ENCODE data around the gene BDH2. TPM values are rescaled to one million over a fixed set of nuclear protein-coding genes. Genes with fewer than 3 reads are reported as not detected.

Gene BDH2
- total and polyA plus RNA-seq, 2 of the 8 experiments (the other 6 are each of a cell fraction or from before 2014, with no cell fraction given): 46.0 to 46.2 TPM

DNA sequence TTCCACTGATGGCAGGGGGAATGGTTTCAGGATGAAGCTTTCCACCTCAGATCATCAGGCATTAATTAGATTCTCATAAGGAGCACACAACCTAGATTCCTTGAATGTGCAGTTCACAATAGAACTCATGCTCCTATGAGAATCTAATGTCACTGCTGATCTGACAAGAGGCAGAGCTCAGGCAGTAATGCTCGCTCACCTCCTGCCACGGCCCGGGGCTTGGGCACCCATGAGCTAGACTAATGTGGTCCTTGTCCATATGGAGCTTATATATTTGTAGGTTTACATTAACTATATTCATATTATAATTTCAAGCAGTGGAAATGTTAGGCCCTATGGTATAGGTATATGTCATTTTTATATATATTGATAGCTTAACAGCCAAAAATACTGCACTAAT is 47.5 kb downstream of the BDH2 start:
- CTCF ChIA-PET (ENCODE audit: partially characterized antibody): interaction anchor here (0.6 to 1.7 kb wide), 9 partner anchors 10 to 706 kb away, joined by 3 to 8 read pairs (median 4); no protein-coding TSS in a partner anchor
- POLR2A ChIA-PET (ENCODE audit: partially characterized antibody): interaction anchor here (0.8 kb wide), 1 partner anchor 46 kb away, joined by 3 read pairs; no protein-coding TSS in a partner anchor
- no peaks in the 10 kb centered on the region; the same call in 1 of the 2 replicates for H3K79me1 ChIP-seq (ENCODE audit: low read depth, low read length)
- TF ChIP-seq TAF7 (optimal IDR thresholded peaks at IDR 0.05; ENCODE audit: borderline replicate concordance, low read depth, low read length) (no peak), BRCA1 (IDR thresholded peaks at IDR 0.05; ENCODE audit: low read depth, low read length) (no peak), ASH2L (IDR thresholded peaks at IDR 0.05; ENCODE audit: low read length) (no peak), BACH1 (IDR thresholded peaks at IDR 0.05; ENCODE audit: low read length) (no peak), MAFK (IDR thresholded peaks at IDR 0.05; ENCODE audit: low read depth, low read length) (no peak), TAF1 (IDR thresholded peaks at IDR 0.05; ENCODE audit: low read depth, low read length) (no peak), JUN (IDR thresholded peaks at IDR 0.05; ENCODE audit: low read depth, low read length) (no peak), KDM4A (IDR thresholded peaks at IDR 0.05; ENCODE audit: low read depth, low read length, severe bottlenecking) (no peak), HDAC2 (IDR thresholded peaks at IDR 0.05; ENCODE audit: borderline replicate concordance in 1 of 2, low read depth in 2 of 2, low read length in 2 of 2) (no peak), KDM5A (IDR thresholded peaks at IDR 0.05; ENCODE audit: low read length) (no peak), RAD21 (IDR thresholded peaks at IDR 0.05 in 1 of 2, conservative IDR thresholded peaks at IDR 0.05 in 1 of 2; ENCODE audit: low read depth in 2 of 2, low read length in 2 of 2) (no peak), CHD2 (IDR thresholded peaks at IDR 0.05; ENCODE audit: low read length) (no peak), POU5F1 (IDR thresholded peaks at IDR 0.05; ENCODE audit: low read depth, low read length) (no peak), SAP30 (IDR thresholded peaks at IDR 0.05; ENCODE audit: insufficient read depth, insufficient replicate concordance, low read length) (no peak), SUZ12 (IDR thresholded peaks at IDR 0.05; ENCODE audit: low read length) (no peak)

More for the DNA sequence above, 47.5 kb downstream of the BDH2 start:
- Histone ChIP-seq H3K14ac (ENCODE audit: insufficient read length) (no peak overlapping the region), H3K4me2 (ENCODE audit: insufficient read depth in 1 of 2, low read depth in 2 of 2, low read length in 2 of 2) (no peak overlapping the region), H2BK120ac (replicated peaks; ENCODE audit: low read depth, low read length) (no peak overlapping the region), H3K27me3 (replicated peaks in 1 of 4; ENCODE audit: control insufficient read depth in 3 of 4, extremely low read depth in 1 of 4, insufficient read depth in 3 of 4, low read length in 3 of 4) (no peaks in the 10 kb centered on the region), H3K23ac (ENCODE audit: insufficient read length) (no peak overlapping the region), H4K5ac (ENCODE audit: insufficient read length, low read depth, low read length) (no peak overlapping the region), H2AFZ (ENCODE audit: low read length) (no peak overlapping the region), H3K4me3 (ENCODE audit: extremely low read depth in 1 of 4, insufficient read depth in 2 of 4, low read depth in 3 of 4, low read length in 4 of 4) (no peak overlapping the region), H3K27ac (ENCODE audit: low read depth, low read length) (no peak overlapping the region), H2BK15ac (ENCODE audit: low read length) (no peak overlapping the region), H2BK5ac (ENCODE audit: low read depth, low read length) (no peak overlapping the region), H4K8ac (ENCODE audit: extremely low read depth, insufficient read depth, low read length) (no peak overlapping the region), H2BK12ac (ENCODE audit: low read depth, low read length) (no peak overlapping the region), H2BK20ac (ENCODE audit: low read length) (no peak overlapping the region), H3K9me3 (ENCODE audit: insufficient read depth in 2 of 2, low read depth in 1 of 2, low read length in 1 of 2) (no peaks in the 10 kb centered on the region), H4K20me1 (replicated peaks in 1 of 2; ENCODE audit: control insufficient read depth in 1 of 2, insufficient read depth in 2 of 2, low read length in 2 of 2) (no peaks in the 10 kb centered on the region), H3K18ac (ENCODE audit: extremely low read depth, low read length) (no peak overlapping the region), H3K36me3 (ENCODE audit: control insufficient read depth in 2 of 4, insufficient read depth in 4 of 4, low read length in 3 of 4) (no peaks in the 10 kb centered on the region), H4K91ac (replicated peaks; ENCODE audit: insufficient read length, low read length) (no peak overlapping the region), H3K56ac (replicated peaks; ENCODE audit: insufficient read length, low read depth, low read length) (no peak overlapping the region), H3K9ac (replicated peaks in 1 of 4; ENCODE audit: extremely low read depth in 1 of 4, low read depth in 3 of 4, low read length in 3 of 4) (no peak overlapping the region), H3K4ac (replicated peaks; ENCODE audit: insufficient read length, low read depth, low read length) (no peak overlapping the region), H3K23me2 (ENCODE audit: low read depth, low read length) (no peaks in the 10 kb centered on the region), H2AK5ac (ENCODE audit: low read depth, low read length) (no peak overlapping the region), H3K4me1 (replicated peaks in 1 of 4; ENCODE audit: control insufficient read depth in 3 of 4, insufficient read depth in 4 of 4, low read length in 3 of 4) (no peaks in the 10 kb centered on the region), H3K79me2 (ENCODE audit: control insufficient read depth in 1 of 2, insufficient read depth in 2 of 2, low read length in 2 of 2) (no peaks in the 10 kb centered on the region)
- DNase-seq (ENCODE audit: low read depth in 1 of 2, low spot score in 2 of 2) (no peak), FAIRE-seq (no peak)
- WGBS, 2 experiments (ENCODE audit: extremely low coverage in 1 of 2, insufficient coverage in 1 of 2, insufficient read length in 1 of 2, insufficient replicate concordance in 2 of 2, low coverage in 1 of 2, low lambda C conversion rate in 2 of 2, missing lambda C conversion rate in 1 of 2): 92% methylated on average over 3 of the region's 3 CpGs; no CpG with 5 or more reads in 1 of the 2 experiments
